Muscle layer of duodenum (tissue), 2 donors: Measurements from ENCODE around the gene MSH3.
"Not testable (repeated sequence)": the region's sequence is repeated elsewhere in the genome, so short reads cannot be mapped to it uniquely, and the experiment has no call there.

Source experiments
- H3K27ac ChIP-seq: one replicate; pipeline ENCODE4 v1.7.0; 2013; ENCODE audit warnings: mild to moderate bottlenecking, low read length
- H3K27me3 ChIP-seq: one replicate; pipeline ENCODE4 v1.7.0; 2013; ENCODE audit warnings: low read depth, mild to moderate bottlenecking, control low read depth, low read length
- H3K36me3 ChIP-seq, 2 donors: one replicate each; pipeline ENCODE4 v1.7.0; 2013; ENCODE audit warnings: low read length in 2 of 2, control low read depth in 1 of 2, mild to moderate bottlenecking in 1 of 2; ENCODE audit not compliant: insufficient read depth in 2 of 2, control insufficient read depth in 1 of 2
- H3K4me1 ChIP-seq, 2 donors: one replicate each; pipeline ENCODE4 v1.7.0; 2013; ENCODE audit warnings: low read length in 2 of 2, mild to moderate bottlenecking in 2 of 2, control low read depth in 1 of 2, moderate library complexity in 1 of 2; ENCODE audit not compliant: insufficient read depth in 2 of 2, control insufficient read depth in 1 of 2
- H3K4me3 ChIP-seq, 2 donors: one replicate each; pipeline ENCODE4 v1.7.0; 2013; ENCODE audit warnings: low read length in 2 of 2, low read depth in 1 of 2, mild to moderate bottlenecking in 1 of 2
- H3K9me3 ChIP-seq, 2 donors: one replicate each; pipeline ENCODE4 v1.7.0; 2013; ENCODE audit warnings: low read length in 2 of 2, control low read depth in 1 of 2, mild to moderate bottlenecking in 1 of 2; ENCODE audit not compliant: control insufficient read depth in 1 of 2
- donor health status: healthy.

MSH3 gene

GRCh38 chr5:80780024-80780423 lies 125.6 kb downstream of the MSH3 start:
- H3K27ac ChIP-seq = no peak overlapping the region
- no peak overlapping the region for H3K4me3 ChIP-seq
- H3K36me3 ChIP-seq = peaks cover 6 to 8% of the 10 kb centered on the region in 2 donors
- no peaks in the 10 kb centered on the region for H3K27me3 ChIP-seq
- no peaks in the 10 kb centered on the region for H3K4me1 ChIP-seq
- no peaks in the 10 kb centered on the region for H3K9me3 ChIP-seq

GRCh38 chr5:80780761-80781285 lies 126.4 kb downstream of the MSH3 start:
- no peaks in the 10 kb centered on the region for H3K27me3 ChIP-seq
- H3K36me3 ChIP-seq = peaks cover 6 to 8% of the 10 kb centered on the region in 2 donors
- H3K4me3 ChIP-seq = no peak overlapping the region
- no peak overlapping the region for H3K27ac ChIP-seq
- H3K9me3 ChIP-seq = no peaks in the 10 kb centered on the region
- no peaks in the 10 kb centered on the region for H3K4me1 ChIP-seq

- Histone ChIP-seq H3K4me1 (no peaks in the 10 kb centered on the region), H3K4me3 (no peak overlapping the region), H3K27ac (no peak overlapping the region), H3K36me3 (peaks cover 6 to 8% of the 10 kb centered on the region in 2 donors), H3K27me3 (no peaks in the 10 kb centered on the region), H3K9me3 (no peaks in the 10 kb centered on the region)
Measured at GRCh38 chr5:80781356-80781755, 126.9 kb downstream of the MSH3 start.

- Histone ChIP-seq H3K4me1 (no peaks in the 10 kb centered on the region), H3K27ac (no peak overlapping the region), H3K4me3 (no peak overlapping the region), H3K27me3 (no peaks in the 10 kb centered on the region), H3K36me3 (peaks cover 6 to 8% of the 10 kb centered on the region in 2 donors), H3K9me3 (no peaks in the 10 kb centered on the region)
Measured at GRCh38 chr5:80782626-80783025, 128.2 kb downstream of the MSH3 start.

- H3K27ac ChIP-seq, H3K4me1 ChIP-seq, H3K9me3 ChIP-seq, H3K4me3 ChIP-seq, H3K36me3 ChIP-seq, H3K27me3 ChIP-seq: not testable (repeated sequence)
Measured at GRCh38 chr5:80783751-80784150, 129.3 kb downstream of the MSH3 start.

- Histone ChIP-seq H3K27ac (no peak overlapping the region), H3K27me3 (no peaks in the 10 kb centered on the region), H3K9me3 (no peaks in the 10 kb centered on the region), H3K36me3 (peaks cover 6 to 8% of the 10 kb centered on the region in 2 donors), H3K4me1 (no peaks in the 10 kb centered on the region), H3K4me3 (no peak overlapping the region)
Measured at GRCh38 chr5:80784451-80784850, 130.0 kb downstream of the MSH3 start.

GRCh38 chr5:80789319-80790016 lies 135.0 kb downstream of the MSH3 start:
- H3K4me1 ChIP-seq, H3K27ac ChIP-seq, H3K9me3 ChIP-seq, H3K4me3 ChIP-seq, H3K27me3 ChIP-seq: not testable (repeated sequence)
- H3K36me3 ChIP-seq = peaks cover 14 to 24% of the 10 kb centered on the region in 2 donors

- Histone ChIP-seq H3K27me3 (no peaks in the 10 kb centered on the region), H3K9me3 (no peaks in the 10 kb centered on the region)
Measured at GRCh38 chr5:80790698-80791097, 136.2 kb downstream of the MSH3 start.

GRCh38 chr5:80793354-80793753 lies 138.9 kb downstream of the MSH3 start:
- Histone ChIP-seq H3K9me3 (no peaks in the 10 kb centered on the region), H3K27ac (no peak overlapping the region), H3K36me3 (peaks cover 17 to 36% of the 10 kb centered on the region in 2 donors), H3K27me3 (no peaks in the 10 kb centered on the region), H3K4me1 (no peaks in the 10 kb centered on the region), H3K4me3 (no peak overlapping the region)

More at GRCh38 chr5:80790698-80791097, 136.2 kb downstream of the MSH3 start:
- no peaks in the 10 kb centered on the region for H3K4me1 ChIP-seq
- peaks cover 17 to 36% of the 10 kb centered on the region in 2 donors for H3K36me3 ChIP-seq
- no peak overlapping the region for H3K27ac ChIP-seq
- H3K4me3 ChIP-seq = no peak overlapping the region

GRCh38 chr5:80796846-80797245 lies 142.4 kb downstream of the MSH3 start:
- Histone ChIP-seq H3K9me3 (no peaks in the 10 kb centered on the region), H3K36me3 (peaks cover 25 to 35% of the 10 kb centered on the region in 2 donors), H3K4me1 (no peaks in the 10 kb centered on the region), H3K27ac (no peak overlapping the region), H3K4me3 (no peak overlapping the region), H3K27me3 (no peaks in the 10 kb centered on the region)

GRCh38 chr5:80797428-80798024 lies 143.1 kb downstream of the MSH3 start:
- H3K27ac ChIP-seq = no peak overlapping the region
- peaks cover 25 to 35% of the 10 kb centered on the region in 2 donors for H3K36me3 ChIP-seq
- H3K9me3 ChIP-seq = no peaks in the 10 kb centered on the region

More at GRCh38 chr5:80797428-80798024, 143.1 kb downstream of the MSH3 start:
- no peaks in the 10 kb centered on the region for H3K27me3 ChIP-seq
- no peaks in the 10 kb centered on the region for H3K4me1 ChIP-seq
- H3K4me3 ChIP-seq = no peak overlapping the region
